SU-DHL-6 (cell line): ENCODE data around the gene BAIAP2L2.

Experiments
- CTCF ChIP-seq: fragments of 200-600 bp; sonication (generic); IDR thresholded peaks from one replicate; pipeline ENCODE4 v1.5.1; 2017; ENCODE audit warnings: antibody characterized with exemption, mild to moderate bottlenecking, low read length, moderate library complexity; ENCODE audit not compliant: insufficient read depth, poor library complexity, severe bottlenecking
- EZH2phosphoT487 ChIP-seq: fragments of 200-600 bp; sonication (generic), shearing (Covaris generic); conservative IDR thresholded peaks from 2 replicates; pipeline ENCODE4 v1.6.1; 2018; ENCODE audit warnings: mild to moderate bottlenecking, antibody characterized with exemption, low read length, moderate library complexity, mixed read lengths

DNA sequence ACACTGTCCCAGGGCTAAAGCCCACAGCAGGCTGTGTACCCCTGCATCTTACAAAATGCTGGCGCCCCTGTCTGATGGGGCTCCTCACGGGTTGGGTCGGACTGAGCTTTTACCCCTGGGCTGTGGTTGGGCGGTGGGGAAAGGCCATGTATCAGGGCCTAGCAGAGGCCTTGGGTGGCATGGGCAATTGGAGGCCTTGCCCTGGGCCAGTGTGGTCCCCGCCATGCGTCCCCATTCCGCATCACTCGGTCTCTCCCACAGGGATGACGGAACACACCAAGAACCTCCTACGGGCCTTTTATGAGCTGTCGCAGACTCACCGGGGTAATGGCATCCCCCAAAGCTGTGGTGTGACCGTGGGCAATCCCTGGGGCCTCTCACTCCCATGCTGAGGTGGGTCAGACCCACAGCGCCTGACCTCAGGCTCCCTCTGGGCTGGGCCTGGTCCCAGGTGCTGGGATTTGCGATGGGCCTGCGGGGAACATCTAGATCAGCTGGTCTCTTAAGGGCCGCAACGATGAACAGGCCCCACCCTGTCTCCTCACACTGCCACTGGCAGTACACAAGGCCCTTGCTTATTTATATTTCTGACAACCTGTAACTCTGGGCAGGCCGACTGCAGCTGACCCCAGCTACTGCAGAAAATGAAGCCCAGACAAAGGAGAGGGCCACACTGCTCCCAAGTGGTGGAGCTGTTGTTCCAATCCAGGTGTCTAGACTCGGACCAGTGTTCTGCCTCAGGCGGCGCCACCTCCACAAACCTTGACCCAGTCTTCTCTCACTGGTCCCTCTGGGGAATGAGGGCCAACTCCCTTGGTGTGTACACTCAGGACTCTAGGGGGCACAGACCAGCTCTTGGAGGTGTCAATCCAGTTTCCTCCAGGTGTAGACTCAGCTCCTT is 38.8 kb downstream of the BAIAP2L2 start:
- no peak for TF ChIP-seq CTCF
- no peak for TF ChIP-seq EZH2phosphoT487
